Measurements from ENCODE around the gene GALNT7. TPM values are rescaled to one million over a fixed set of nuclear protein-coding genes. Genes with fewer than 3 reads are reported as not detected.
A peak's percentile ranks its signal among the peaks of the same experiment; 100 is the strongest.

The GALNT7 gene
- total RNA-seq, 1 experiment from 2014 or later, result 156 TPM

GRCh38 chr4:173264245-173264644 lies 95.6 kb downstream of the GALNT7 start:
- TF ChIP-seq, protein P1, sequence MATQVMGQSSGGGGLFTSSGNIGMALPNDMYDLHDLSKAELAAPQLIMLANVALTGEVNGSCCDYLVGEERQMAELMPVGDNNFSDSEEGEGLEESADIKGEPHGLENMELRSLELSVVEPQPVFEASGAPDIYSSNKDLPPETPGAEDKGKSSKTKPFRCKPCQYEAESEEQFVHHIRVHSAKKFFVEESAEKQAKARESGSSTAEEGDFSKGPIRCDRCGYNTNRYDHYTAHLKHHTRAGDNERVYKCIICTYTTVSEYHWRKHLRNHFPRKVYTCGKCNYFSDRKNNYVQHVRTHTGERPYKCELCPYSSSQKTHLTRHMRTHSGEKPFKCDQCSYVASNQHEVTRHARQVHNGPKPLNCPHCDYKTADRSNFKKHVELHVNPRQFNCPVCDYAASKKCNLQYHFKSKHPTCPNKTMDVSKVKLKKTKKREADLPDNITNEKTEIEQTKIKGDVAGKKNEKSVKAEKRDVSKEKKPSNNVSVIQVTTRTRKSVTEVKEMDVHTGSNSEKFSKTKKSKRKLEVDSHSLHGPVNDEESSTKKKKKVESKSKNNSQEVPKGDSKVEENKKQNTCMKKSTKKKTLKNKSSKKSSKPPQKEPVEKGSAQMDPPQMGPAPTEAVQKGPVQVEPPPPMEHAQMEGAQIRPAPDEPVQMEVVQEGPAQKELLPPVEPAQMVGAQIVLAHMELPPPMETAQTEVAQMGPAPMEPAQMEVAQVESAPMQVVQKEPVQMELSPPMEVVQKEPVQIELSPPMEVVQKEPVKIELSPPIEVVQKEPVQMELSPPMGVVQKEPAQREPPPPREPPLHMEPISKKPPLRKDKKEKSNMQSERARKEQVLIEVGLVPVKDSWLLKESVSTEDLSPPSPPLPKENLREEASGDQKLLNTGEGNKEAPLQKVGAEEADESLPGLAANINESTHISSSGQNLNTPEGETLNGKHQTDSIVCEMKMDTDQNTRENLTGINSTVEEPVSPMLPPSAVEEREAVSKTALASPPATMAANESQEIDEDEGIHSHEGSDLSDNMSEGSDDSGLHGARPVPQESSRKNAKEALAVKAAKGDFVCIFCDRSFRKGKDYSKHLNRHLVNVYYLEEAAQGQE (IDR thresholded peaks at IDR 0.05; ENCODE audit: insufficient read depth in 1 of 2, low read depth in 2 of 2, low read length in 1 of 2), result no peak
- no peak for TF ChIP-seq POLR2AphosphoS5 (IDR thresholded peaks at IDR 0.05; ENCODE audit: low read depth, low read length)
- Histone ChIP-seq H3K27ac (ENCODE audit: low read length) (peak overlapping the region; percentile 74), H3K4me3 (ENCODE audit: low read depth in 2 of 2, low read length in 2 of 2) (no peak overlapping the region), H3K9me3 (ENCODE audit: control insufficient read depth, insufficient read depth, low read depth, low read length) (no peaks in the 10 kb centered on the region), H3K4me1 (ENCODE audit: control insufficient read depth, insufficient read depth, low read length) (peaks cover 22% of the 10 kb centered on the region), H3K36me3 (ENCODE audit: control insufficient read depth, insufficient read depth, low read length) (no peaks in the 10 kb centered on the region; the same call in 1 of the 2 replicates), H3K27me3 (ENCODE audit: control insufficient read depth, insufficient read depth, low read length) (no peaks in the 10 kb centered on the region)
- POLR2A ChIA-PET, result no interaction called here
- in situ Hi-C loops (cut with HindIII; ENCODE audit: low pct_unique_long_range_greater_than_20kb, low sequenced_read_pairs), result loop anchor here (25.0 kb wide), 1 partner anchor 102 kb away; the partner anchor contains the start of gene GALNT7
- no TSS peak for BruUV-seq (replicated peaks)
- intact Hi-C loops (cut with micrococcal nuclease; ENCODE audit: unreplicated experiment), result no loop called here
- ATAC-seq (no peak), DNase-seq (ENCODE audit: low read depth, low spot score) (no peak)
- CTCF ChIA-PET, result interaction anchor here (0.6 kb wide), 1 partner anchor 24 kb away, joined by 5 read pairs; no protein-coding TSS in a partner anchor

GRCh38 chr4:173264684-173265185 lies 96.1 kb downstream of the GALNT7 start:
- CTCF ChIA-PET, result interaction anchor here (0.6 kb wide), 1 partner anchor 23 kb away, joined by 5 read pairs; no protein-coding TSS in a partner anchor
- in situ Hi-C loops (cut with HindIII; ENCODE audit: low pct_unique_long_range_greater_than_20kb, low sequenced_read_pairs), result loop anchor here (25.0 kb wide), 1 partner anchor 102 kb away; the partner anchor contains the start of gene GALNT7

More at GRCh38 chr4:173264684-173265185, 96.1 kb downstream of the GALNT7 start:
- ATAC-seq (no peak; the same call in 1 of the 2 replicates), DNase-seq (ENCODE audit: low read depth, low spot score) (no peak)
- intact Hi-C loops (cut with micrococcal nuclease; ENCODE audit: unreplicated experiment), result no loop called here
- H3K9me3 ChIP-seq (ENCODE audit: control insufficient read depth, insufficient read depth, low read depth, low read length), result no peaks in the 10 kb centered on the region
- no peaks in the 10 kb centered on the region for H3K27me3 ChIP-seq (ENCODE audit: control insufficient read depth, insufficient read depth, low read length)
- TF ChIP-seq POLR2AphosphoS5 (IDR thresholded peaks at IDR 0.05; ENCODE audit: low read depth, low read length), result no peak
- TF ChIP-seq, protein P1 (IDR thresholded peaks at IDR 0.05; ENCODE audit: insufficient read depth in 1 of 2, low read depth in 2 of 2, low read length in 1 of 2), result no peak
- no peak for TF ChIP-seq TCF7L2 (IDR thresholded peaks at IDR 0.05; ENCODE audit: low read depth, low read length)
- no peak for TF ChIP-seq SIN3A (IDR thresholded peaks at IDR 0.05; ENCODE audit: borderline replicate concordance, insufficient read depth, low read depth, low read length)
- TF ChIP-seq, protein P2, sequence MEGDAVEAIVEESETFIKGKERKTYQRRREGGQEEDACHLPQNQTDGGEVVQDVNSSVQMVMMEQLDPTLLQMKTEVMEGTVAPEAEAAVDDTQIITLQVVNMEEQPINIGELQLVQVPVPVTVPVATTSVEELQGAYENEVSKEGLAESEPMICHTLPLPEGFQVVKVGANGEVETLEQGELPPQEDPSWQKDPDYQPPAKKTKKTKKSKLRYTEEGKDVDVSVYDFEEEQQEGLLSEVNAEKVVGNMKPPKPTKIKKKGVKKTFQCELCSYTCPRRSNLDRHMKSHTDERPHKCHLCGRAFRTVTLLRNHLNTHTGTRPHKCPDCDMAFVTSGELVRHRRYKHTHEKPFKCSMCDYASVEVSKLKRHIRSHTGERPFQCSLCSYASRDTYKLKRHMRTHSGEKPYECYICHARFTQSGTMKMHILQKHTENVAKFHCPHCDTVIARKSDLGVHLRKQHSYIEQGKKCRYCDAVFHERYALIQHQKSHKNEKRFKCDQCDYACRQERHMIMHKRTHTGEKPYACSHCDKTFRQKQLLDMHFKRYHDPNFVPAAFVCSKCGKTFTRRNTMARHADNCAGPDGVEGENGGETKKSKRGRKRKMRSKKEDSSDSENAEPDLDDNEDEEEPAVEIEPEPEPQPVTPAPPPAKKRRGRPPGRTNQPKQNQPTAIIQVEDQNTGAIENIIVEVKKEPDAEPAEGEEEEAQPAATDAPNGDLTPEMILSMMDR (IDR thresholded peaks at IDR 0.05), result no peak
- no TSS peak for BruUV-seq (replicated peaks)
- no peak overlapping the region for H3K4me3 ChIP-seq (ENCODE audit: low read depth in 2 of 2, low read length in 2 of 2)
- no peaks in the 10 kb centered on the region; the same call in 1 of the 2 replicates for H3K36me3 ChIP-seq (ENCODE audit: control insufficient read depth, insufficient read depth, low read length)
- peaks cover 27% of the 10 kb centered on the region for H3K4me1 ChIP-seq (ENCODE audit: control insufficient read depth, insufficient read depth, low read length)
- peak overlapping the region; percentile 74 for H3K27ac ChIP-seq (ENCODE audit: low read length)
- POLR2A ChIA-PET, result interaction anchor here (0.6 kb wide), 1 partner anchor 353 kb away, joined by 3 read pairs; no protein-coding TSS in a partner anchor
